ENCODE measurements around the gene CD3G.

DNA sequence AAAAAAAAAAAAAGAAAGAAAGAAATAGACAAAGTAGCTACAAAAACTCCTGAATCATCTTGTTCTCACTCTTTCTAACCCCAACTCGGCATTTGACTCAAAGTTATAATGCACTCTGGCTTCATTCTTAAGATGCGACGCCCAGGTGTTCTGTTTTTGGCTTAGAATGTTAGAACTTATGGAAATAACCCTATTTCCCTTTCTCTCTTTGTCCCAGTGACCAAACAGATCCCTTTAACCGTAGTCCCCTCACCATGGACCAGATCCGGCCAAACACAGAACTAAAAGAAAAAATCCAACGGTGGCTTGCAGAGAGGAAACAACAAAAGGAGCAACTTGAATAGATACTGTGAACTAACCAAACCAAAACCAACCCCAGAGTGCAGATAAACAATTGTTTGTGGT is 52.0 kb downstream of the CD3G start:
- TF ChIP-seq, protein P1, sequence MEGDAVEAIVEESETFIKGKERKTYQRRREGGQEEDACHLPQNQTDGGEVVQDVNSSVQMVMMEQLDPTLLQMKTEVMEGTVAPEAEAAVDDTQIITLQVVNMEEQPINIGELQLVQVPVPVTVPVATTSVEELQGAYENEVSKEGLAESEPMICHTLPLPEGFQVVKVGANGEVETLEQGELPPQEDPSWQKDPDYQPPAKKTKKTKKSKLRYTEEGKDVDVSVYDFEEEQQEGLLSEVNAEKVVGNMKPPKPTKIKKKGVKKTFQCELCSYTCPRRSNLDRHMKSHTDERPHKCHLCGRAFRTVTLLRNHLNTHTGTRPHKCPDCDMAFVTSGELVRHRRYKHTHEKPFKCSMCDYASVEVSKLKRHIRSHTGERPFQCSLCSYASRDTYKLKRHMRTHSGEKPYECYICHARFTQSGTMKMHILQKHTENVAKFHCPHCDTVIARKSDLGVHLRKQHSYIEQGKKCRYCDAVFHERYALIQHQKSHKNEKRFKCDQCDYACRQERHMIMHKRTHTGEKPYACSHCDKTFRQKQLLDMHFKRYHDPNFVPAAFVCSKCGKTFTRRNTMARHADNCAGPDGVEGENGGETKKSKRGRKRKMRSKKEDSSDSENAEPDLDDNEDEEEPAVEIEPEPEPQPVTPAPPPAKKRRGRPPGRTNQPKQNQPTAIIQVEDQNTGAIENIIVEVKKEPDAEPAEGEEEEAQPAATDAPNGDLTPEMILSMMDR (IDR thresholded peaks at IDR 0.05) = no peak
- no peak for TF ChIP-seq POLR2A (IDR thresholded peaks at IDR 0.05)

Measured in heart left ventricle (tissue), 13 donors.